GM19240 (cell line): Measurements from ENCODE around the gene PXMP2.
"Not testable (repeated sequence)": the region's sequence is repeated elsewhere in the genome, so short reads cannot be mapped to it uniquely, and the experiment has no call there.

ENCODE experiments used
- DNase-seq: peaks from one replicate; pipeline ENCODE4 v3.0.0; 2011; ENCODE audit warnings: low spot score; ENCODE audit not compliant: insufficient read length

PXMP2 gene

DNA sequence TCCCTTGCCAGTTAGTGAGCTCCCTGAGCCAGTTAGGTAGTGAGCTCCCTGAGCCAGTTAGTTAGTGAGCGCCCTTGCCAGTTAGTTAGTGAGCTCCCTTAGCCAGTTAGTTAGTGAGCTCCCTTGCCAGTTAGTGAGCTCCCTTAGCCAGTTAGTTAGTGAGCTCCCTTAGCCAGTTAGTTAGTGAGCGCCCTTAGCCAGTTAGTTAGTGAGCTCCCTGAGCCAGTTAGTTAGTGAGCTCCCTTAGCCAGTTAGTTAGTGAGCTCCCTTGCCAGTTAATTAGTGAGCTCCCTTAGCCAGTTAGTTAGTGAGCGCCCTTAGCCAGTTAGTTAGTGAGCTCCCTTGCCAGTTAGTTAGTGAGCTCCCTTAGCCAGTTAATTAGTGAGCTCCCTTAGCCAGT, 4.6 kb downstream of the PXMP2 start:
- DNase-seq, result not testable (repeated sequence)

DNA sequence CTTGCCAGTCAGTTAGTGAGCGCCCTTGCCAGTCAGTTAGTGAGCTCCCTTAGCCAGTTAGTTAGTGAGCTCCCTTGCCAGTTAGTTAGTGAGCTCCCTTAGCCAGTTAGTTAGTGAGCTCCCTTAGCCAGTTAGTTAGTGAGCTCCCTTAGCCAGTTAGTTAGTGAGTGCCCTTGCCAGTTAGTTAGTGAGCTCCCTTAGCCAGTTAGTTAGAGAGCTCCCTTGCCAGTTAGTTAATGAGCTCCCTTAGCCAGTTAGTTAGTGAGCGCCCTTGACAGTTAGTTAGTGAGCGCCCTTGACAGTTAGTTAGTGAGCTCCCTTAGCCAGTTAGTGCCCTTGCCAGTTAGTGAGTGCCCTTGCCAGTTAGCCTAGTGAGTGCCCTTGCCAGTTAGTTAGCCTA, 7.5 kb downstream of the PXMP2 start:
- not testable (repeated sequence) for DNase-seq

DNA sequence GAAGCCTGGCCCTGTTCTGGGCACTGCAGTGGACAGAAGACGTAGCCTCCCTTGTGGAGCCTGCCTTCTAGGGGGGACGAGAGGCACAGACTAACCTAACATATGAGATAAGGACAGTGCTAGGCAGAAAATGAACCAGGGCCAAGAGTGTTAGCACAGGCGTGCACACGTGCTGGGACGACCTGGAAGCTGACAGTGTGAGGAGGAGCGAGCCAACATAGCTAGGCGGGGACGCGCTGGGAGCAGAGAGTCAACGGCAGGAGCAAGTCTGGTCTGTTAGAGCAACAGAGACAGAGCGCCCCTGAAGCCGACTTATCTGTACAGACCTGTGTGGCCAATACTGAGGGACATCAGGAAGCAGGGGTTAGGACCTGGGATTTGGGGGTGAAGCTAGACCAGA, 8.0 kb downstream of the PXMP2 start:
- DNase-seq, result no peak

- DNase-seq, result no peak
Observed at GRCh38 chr12:132698341-132698740, 11.0 kb downstream of the PXMP2 start.

GRCh38 chr12:132700212-132700822, 12.9 kb downstream of the PXMP2 start:
- no peak for DNase-seq

DNA sequence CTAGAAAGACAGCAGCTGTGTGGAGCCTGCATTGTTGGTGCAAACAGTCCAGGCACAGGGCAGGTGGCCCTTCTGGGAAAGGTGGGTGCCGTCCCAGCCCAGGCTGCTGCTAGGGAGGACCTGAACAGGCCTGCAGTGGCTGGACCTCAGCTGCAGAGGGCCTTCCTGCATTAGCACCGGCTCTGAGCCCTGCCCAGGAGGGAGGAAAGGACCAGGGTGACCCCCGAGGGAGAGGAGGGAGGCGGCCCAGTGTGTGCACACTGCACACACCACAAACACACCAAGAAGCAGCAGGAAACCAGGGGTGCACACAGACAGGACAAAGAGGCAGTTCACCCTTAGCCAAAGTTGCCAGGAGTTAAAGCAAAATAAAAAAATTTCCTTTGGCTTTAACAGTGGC, 15.3 kb downstream of the PXMP2 start:
- no peak for DNase-seq

GRCh38 chr12:132703641-132704040, 16.3 kb downstream of the PXMP2 start:
- no peak for DNase-seq

GRCh38 chr12:132707241-132707640, 19.9 kb downstream of the PXMP2 start:
- DNase-seq, result no peak

GRCh38 chr12:132708150-132708549, 20.8 kb downstream of the PXMP2 start:
- DNase-seq, result no peak

GRCh38 chr12:132710043-132710404, 22.6 kb downstream of the PXMP2 start:
- no peak for DNase-seq

GRCh38 chr12:132710405-132711079, 23.2 kb downstream of the PXMP2 start, which contains the start of gene PGAM5:
TSS of gene PGAM5 (plus strand) at chr12:132710842. CDS start at chr12:132710877, 35 bp downstream.
- DNase-seq, result peak; percentile 94

DNA sequence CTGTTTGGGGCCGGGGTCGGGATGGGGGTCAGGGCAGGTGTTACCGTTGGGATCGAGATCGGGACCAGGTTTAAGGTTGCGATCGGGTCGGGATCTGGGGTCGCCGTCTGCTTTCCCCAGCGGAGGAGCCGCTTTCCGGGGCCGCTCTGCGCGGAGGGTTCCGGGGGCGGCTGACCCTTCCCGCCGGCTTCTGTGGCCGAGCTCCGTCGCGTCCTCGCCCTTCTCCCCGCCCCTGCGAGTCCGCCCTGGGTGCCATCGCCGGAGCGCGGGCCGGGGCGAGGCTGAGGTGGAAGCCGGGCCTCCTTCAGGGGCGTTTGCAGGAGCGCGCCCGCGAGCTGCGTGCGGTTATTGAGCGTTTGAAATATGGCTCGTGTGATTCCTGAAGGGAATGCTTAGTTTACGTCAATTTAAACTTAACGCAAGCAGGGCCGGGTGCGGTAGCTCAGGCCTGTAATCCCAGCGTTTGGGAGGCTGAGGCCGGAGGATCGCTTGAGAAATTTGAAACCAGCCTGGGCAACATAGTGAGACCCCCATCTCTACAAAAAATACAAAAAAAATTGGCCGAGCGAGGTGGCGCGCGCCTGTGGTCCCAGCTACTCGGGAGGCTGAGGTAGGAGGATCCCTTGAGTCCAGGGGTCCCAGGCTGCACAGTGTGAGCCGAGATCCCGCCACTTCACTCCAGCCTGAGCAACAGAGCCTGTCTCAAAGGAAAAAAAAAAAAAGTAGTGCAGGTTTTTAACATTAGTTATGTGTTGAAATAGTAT, 23.9 kb downstream of the PXMP2 start:
- DNase-seq, result no peak

- no peak for DNase-seq
Observed at GRCh38 chr12:132713123-132713522, 25.7 kb downstream of the PXMP2 start.

- no peak for DNase-seq
Observed at GRCh38 chr12:132715874-132716273, 28.5 kb downstream of the PXMP2 start.

DNA sequence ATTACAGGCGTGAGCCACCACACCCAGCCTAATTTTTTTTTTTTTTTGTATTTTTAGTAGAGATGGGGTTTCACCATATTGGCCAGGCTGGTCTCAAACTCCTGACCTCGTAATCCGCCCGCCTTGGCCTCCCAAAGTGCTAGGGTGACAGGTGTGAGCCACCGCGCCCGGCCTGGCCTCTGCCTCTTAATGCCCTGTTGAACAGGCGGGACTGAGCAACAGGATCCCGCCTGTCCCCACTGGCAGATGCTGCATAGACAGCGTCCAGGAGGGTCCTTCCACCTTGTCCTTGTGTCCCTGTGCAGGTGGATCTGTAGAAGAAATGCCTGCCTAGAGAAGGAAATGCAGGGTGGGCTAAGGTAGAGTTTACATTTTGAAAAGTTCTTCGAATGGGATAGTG, 29.0 kb downstream of the PXMP2 start:
- DNase-seq, result no peak

GRCh38 chr12:132717011-132717410, 29.6 kb downstream of the PXMP2 start:
- DNase-seq, result no peak

DNA sequence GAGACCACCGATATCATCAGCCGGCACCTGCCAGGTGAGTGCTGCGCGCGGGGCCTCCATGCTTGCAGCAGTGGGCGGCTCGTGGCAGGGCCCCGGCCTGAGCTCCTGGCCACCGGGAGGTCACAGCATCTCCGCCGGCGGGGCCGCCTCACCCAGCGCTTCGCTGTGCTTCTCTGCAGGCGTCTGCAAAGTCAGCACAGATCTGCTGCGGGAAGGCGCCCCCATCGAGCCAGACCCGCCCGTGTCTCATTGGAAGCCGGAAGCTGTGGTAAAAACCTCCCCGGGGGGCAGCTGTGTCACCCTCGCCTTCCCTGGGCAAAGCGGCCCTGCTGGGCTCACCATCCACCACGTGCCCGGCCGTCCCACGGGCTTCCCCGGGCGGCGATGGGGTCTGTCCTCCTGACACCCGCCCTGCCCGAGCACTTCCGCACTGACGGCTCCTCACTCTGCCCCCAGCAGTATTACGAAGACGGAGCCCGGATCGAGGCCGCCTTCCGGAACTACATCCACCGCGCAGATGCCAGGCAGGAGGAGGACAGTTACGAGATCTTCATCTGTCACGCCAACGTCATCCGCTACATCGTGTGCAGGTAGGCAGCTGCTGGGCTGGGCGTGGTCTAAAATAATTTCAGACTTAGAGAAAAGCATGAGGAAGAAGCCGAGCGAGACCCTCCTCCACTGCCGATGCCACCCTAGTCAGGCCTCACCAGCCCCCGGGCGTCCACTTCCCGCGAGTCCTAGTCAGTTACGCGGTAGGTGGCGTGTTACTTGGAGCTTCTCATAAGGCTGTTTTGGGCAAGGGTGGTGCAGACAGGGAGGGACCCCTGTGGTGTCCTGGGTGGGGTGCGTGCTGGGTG, 30.4 kb downstream of the PXMP2 start:
- no peak for DNase-seq

DNA sequence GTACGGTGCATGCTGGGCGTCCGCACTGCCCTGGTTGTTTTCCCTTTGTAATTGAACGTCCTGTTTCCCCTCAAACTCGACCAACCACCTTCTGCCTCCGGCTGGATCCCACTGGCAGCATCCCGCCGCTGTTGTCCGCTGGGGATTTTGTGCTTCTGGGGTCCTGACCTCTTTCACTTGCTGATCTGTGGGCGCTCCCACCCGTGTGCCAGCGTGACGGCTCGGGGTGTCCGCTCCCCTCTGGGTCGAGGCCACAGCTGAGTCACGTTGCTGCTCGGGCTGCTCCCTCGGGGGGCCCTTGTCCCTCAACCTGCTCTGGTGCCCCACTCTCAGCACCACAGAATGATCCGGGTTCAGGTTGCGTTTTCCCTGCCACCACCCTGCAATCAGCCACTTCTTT, 31.3 kb downstream of the PXMP2 start:
- DNase-seq, result no peak

DNA sequence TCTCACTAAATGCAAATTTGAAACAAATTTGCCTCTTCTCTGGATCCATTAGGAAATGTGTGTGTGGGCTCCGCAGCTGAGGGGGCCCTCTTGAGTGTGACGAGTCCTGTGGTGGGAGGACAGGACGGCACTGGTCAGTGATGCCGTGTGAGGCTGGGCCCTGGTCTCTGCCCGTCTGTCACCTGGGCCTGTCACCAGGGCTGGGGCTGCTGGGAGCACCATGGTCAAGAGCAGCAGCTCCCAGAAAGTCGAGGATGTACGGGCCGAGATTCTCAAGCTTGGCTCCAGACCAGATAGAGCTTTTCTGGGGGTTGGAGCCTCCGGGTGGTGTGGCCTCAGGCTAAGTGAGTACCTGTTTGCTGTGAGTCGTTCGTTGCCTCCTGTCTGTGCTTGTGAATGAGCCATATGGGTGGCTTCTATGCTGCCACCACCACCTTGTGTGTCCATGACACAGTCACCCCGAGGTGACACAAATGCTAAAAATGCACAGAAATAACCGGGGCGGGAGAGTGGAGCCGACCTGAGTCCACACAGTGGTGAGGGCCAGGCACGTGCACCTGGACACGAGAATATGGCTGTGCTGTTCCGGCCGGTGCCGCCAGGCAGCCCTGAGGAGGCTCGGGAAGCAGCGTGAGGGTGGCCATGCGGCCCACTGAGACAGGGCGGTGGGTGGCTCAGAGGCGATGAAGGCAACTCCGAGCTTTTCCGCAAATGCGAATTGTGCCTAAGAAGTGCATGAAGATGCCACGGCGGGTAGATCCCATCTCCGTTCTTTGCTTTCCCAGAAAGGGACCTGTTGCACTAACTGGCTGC, 32.0 kb downstream of the PXMP2 start:
- no peak for DNase-seq

- DNase-seq, result no peak
Observed at GRCh38 chr12:132719954-132720324, 32.6 kb downstream of the PXMP2 start.
